NCI-H2196 treated with DMSO at 0.1 percent for 48 hours (cell line): ENCODE measurements around the gene ZNF519.

Experiments
- DNase-seq: peaks from one replicate; lab custom pipeline; 2025; ENCODE audit not compliant: unreplicated experiment; lab: John Stamatoyannopoulos, UW

ZNF519 gene

DNA sequence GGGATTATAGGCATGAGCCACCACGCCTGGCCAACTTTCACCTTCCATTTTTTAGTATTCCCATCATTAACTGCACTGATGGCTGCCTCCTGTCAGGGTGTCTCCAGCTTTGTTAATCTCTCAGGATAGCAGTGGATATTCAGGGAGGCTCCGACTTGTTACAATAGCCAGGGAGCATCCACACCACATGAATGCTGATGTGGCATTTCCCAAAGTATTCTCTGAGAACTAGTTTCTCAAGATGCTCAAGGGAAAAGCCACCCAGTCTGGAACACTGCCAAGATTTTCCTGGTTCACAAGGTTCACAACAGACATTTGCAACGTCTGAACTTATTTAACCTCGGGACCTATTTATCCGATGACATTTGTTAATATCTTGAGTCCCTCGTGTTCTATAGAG lies 33.8 kb downstream of the ZNF519 start:
- no peak for DNase-seq

DNA sequence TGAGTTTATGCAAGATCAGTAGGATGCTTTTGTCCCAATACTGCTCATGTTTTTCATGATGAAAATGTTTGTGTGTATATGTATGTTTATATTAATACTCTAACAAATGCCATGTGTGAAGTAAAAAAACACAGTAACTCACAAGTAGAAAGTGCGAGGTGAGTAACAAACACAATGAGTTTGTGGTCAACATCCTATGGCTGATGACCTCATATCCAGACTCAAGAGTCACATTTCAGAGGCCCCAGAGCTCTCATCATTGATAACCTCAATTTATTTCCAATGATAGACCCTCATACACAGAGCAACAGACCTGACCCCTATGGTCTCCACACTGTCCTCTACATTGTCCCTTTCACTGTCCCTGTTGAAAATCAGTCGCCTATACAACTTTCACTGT lies 34.5 kb downstream of the ZNF519 start:
- DNase-seq = no peak

DNA sequence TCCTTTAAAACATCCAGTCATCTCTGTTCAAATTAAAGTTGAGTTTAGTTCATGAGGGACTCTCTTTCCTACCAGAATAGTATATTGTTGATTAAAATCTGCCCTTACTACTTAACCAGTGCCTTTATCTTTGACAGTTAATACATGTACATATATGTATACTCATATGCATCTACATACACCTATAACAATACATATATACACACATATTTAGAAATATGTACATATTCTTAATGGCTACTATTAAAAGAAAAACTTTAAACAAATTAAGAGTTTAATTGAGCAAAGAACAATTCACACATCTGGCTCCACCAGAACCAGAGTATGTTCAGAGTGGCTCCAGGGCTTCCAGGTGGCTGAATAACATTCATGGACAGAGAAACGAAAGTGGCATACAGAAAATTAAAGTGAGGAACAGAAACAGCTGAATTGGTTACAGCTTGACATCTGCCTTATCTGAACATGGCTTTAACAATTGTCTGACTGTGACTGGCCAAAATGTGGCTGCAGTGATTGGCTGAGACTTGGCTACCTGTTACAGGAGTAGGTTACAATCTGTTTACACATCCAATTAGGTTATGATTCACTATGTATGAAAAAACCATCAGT lies 38.8 kb downstream of the ZNF519 start:
- no peak for DNase-seq

DNA sequence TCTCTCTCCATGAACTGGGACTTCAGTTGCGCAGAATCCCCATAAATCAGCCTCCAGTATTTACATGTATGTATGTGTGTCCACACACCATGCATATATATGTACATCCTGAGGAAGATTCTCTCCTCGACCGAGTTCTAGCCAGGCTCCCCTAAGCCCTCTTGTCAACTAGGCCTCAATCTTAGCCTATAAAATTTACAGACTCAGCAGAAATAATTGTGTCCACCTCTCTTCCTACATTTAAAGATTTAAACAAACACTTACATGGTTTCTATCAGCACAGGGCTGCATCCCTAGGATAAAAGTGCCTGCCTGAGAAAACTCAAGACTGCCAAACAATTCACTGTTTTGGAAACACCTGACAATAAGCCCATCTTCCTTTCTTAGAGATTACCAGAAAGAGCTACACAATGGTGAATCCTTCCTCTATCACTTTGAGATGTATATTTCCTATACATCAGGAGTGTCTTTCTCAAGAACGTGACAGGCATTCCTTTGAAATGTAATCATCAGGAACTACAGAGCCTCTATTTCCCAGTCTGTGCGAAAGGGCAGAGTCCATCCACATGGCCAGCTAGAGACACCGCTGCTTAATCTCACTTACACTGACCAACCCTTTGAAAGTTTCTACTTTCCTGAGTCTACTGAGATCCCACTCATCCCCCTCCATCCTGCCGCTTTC lies 39.5 kb downstream of the ZNF519 start:
- DNase-seq = no peak

DNA sequence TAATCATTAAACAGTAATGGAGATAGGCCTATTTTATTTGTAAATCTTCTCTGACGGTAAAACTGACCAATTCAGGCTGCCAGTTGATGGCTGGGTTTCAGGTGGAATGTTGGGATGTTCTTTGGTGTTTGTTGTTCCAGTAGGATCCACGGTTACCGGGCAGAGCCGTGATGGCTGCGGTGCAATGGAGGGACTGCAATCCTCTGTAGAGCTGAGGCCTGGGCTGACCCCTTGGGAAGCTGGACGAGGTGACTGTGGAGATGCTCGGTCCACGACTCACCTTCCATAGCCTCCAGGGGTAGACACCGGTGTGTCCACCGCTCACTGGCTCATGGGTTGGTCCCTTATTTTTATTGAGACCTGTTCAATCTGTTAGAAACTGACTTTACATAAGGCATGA lies 42.5 kb downstream of the ZNF519 start:
- DNase-seq = no peak

DNA sequence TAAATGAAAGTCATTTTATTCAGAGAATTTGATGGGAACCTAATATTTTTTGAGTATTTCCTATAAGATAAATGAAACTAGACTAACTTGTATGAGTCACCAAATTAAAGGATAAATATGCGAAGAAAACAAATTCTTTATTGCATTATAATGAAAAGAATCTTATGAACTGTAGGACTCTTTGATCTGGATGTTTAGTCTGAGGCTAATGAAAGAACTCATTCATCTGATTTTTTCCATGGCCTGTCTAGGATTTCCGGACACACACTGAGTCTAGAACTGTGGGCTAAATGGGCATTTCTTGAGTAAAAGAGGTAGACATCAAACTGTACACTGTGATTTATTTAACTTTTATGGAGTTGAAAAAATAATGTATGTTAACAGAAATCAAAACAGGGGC lies 43.0 kb downstream of the ZNF519 start:
- no peak for DNase-seq

DNA sequence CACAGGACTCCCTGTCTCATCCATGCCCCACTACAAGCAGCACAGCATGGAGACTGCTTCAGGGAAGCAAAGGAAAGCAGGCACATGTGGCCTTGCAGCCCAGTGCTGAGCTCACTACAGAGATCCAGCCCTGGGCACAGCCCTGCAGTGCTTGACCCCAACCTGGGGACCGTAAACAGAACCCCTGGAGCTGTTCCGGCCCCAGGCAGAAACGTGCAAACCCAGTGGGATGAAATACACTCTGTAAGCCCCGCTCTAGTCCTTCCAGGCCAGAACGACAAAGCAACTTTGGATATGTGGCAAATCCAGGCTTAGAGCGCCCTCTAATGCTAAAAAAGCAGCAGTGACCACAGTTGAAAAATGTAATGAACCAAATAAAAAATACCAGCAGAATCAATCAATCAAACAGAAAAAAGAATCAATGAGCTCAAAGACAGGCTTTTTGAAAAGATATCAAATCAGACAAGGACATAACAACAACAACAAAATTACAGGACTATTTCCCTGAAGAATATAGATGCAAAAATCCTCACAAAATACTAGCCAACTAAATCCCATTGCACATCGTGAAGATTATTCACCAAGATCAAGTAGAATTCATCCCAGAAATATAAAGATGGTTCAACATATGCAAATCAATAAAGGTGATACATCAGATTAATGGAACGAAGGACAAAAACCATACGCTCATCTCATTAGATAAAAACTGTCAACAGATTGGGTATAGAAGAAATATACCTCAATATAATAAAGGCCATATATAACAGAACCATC lies 45.6 kb downstream of the ZNF519 start:
- peak; percentile 32 for DNase-seq

DNA sequence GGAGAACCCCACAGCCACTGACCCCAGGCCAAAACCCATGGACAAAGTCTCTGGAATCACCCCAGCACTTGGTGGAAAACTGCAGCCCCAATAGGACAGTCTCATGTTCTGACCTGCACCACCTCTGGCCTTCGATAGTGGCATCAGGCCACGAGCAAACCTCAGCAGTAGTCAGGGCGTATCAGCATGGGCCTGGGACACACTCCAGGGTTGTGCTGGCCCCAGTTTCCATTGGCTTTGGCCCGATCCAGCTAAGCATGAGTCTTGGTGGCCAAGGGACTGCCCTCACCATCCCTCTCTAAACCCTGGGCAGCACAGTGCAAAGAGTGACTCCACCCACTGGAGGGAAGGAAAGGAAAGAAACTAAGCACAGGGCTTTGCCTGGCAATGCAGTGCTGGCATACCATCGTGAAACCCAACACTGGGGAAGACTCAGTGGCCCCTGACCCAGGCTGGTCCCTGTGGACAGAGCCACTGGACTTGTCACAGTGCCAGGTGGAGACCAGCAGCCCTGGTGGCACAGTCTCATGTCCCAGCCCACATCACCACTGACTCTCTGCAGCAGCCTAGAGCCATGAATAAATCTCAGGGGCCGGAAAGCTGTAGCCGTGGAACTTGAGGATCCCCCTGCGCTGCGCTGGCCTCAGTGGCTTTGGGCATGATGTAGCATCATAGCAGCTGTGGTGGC lies 46.3 kb downstream of the ZNF519 start:
- no peak for DNase-seq

DNA sequence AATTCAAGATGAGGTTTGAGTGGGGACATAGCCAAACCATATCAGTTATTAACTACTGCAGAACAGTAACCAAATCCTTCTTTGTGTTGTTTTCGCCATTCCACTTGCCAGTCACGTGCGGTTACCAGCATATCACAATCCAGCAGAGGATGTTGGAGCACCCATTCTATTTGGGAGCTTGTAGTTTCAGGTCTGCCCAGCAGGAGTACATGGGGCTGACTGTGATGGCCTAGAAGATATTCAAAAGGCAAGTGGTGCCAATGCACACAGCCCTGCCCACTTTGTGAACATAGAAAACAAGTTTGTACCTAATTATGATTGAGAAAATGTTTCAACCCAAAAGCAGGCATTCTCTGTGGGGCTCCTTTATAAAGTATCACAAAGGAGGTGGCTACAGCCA lies 57.0 kb downstream of the ZNF519 start:
- no peak for DNase-seq

DNA sequence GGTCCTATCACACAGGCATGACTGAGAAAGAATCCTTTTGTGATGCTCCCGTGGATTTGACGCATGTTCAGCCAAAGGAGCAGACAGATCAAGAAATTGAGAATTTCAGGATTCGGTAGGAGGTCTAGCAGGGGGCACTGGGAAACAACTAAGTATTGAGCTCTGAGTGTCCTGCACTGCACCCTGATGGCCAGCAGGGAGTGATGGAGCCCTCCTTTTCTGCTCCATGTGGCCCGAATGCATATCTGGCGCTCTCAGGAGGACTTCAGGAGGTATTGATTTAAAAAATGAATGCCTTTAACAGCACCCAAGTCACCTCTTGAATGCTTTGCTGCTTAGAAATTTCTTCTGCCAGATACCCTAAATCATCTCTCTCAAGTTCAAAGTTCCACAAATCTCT lies 58.0 kb downstream of the ZNF519 start:
- DNase-seq = no peak

DNA sequence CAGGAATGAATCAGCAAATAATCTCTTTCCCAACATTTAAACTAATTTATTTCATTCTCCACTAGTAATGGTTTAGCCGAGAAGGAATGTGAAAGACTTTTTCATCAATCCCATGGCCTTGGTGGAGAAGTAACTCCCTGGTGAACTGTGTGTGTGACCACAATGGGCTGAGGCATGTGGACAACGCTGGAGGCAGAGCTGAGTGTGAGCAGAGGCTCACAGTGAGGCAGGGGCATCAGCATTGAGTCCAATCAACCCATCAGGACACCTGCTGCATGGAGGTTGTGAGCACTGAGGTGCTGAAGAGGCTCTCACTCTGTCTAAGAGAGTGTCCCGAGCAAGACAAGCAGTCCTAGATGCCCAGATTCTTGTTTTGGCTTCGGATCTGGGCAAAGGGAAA lies 78.6 kb downstream of the ZNF519 start:
- DNase-seq = no peak
